Activated T-helper 17 cell treated with anti-CD3 and anti-CD28 coated beads, Interleukin-2, amount 50 U/mL, for 72 hours (primary cell): ENCODE data around the gene IGFBP7. TPM values are rescaled to one million over a fixed set of nuclear protein-coding genes. Genes with fewer than 3 reads are reported as not detected.
A peak's percentile ranks its signal among the peaks of the same experiment; 100 is the strongest.

ENCODE experiments used
- ATAC-seq: fragments of 150-1000 bp; cut with Tn5 transposase; replicated peaks from 2 replicates; pipeline ENCODE4 v1.10.0; 2021; ENCODE audit warnings: mild to moderate bottlenecking, moderate library complexity
- H3K27ac Mint-ChIP-seq: one replicate; pipeline ENCODE4 v1.8.0; 2022; ENCODE audit warnings: mixed read lengths
- H3K27me3 Mint-ChIP-seq: one replicate; pipeline ENCODE4 v1.8.0; 2022; ENCODE audit warnings: mixed read lengths
- H3K36me3 Mint-ChIP-seq: one replicate; pipeline ENCODE4 v1.8.0; 2022; ENCODE audit warnings: low read depth, mild to moderate bottlenecking, mixed read lengths
- H3K4me1 Mint-ChIP-seq: one replicate; pipeline ENCODE4 v1.8.0; 2022; ENCODE audit warnings: mixed read lengths
- H3K4me3 Mint-ChIP-seq: one replicate; pipeline ENCODE4 v1.8.0; 2022; ENCODE audit warnings: mild to moderate bottlenecking, mixed read lengths
- H3K9me3 Mint-ChIP-seq: one replicate; pipeline ENCODE4 v1.8.0; 2022; ENCODE audit warnings: mixed read lengths
- total RNA-seq, 2 donors: library from RNA; stranded (reverse); gene quantifications; one replicate each; pipeline ENCODE4 v1.2.3, GENCODE V29; 2022

IGFBP7 gene
- total RNA-seq = not detected

- H3K4me1 Mint-ChIP-seq = peaks cover 9% of the 10 kb centered on the region
- ATAC-seq = peak; percentile 21
- no peak within 1 kb of the TSS for H3K27ac Mint-ChIP-seq
- H3K36me3 Mint-ChIP-seq = peaks cover 5% of the 10 kb centered on the region
- H3K9me3 Mint-ChIP-seq = no peaks in the 10 kb centered on the region
- peak within 1 kb of the TSS; percentile 81 for H3K4me3 Mint-ChIP-seq
- peaks cover 70% of the 10 kb centered on the region for H3K27me3 Mint-ChIP-seq
Measured at GRCh38 chr4:57109847-57110639, at the start of gene IGFBP7. Gene IGFBP7, minus strand, starts transcription at chr4:57110385. Its CDS starts 34 bp downstream, at chr4:57110351.

GRCh38 chr4:57159866-57160265 lies 49.7 kb upstream of the IGFBP7 start:
- Mint-ChIP-seq H3K4me3 (no peak overlapping the region), H3K9me3 (no peaks in the 10 kb centered on the region), H3K36me3 (no peaks in the 10 kb centered on the region), H3K27ac (no peak overlapping the region), H3K27me3 (peaks cover 30% of the 10 kb centered on the region), H3K4me1 (no peaks in the 10 kb centered on the region)
- ATAC-seq = no peak

GRCh38 chr4:57158762-57159161 lies 48.6 kb upstream of the IGFBP7 start:
- no peaks in the 10 kb centered on the region for H3K36me3 Mint-ChIP-seq
- no peak for ATAC-seq
- no peak overlapping the region for H3K4me3 Mint-ChIP-seq
- no peak overlapping the region for H3K27ac Mint-ChIP-seq
- H3K27me3 Mint-ChIP-seq = peaks cover 31% of the 10 kb centered on the region
- no peaks in the 10 kb centered on the region for H3K9me3 Mint-ChIP-seq
- no peaks in the 10 kb centered on the region for H3K4me1 Mint-ChIP-seq

DNA sequence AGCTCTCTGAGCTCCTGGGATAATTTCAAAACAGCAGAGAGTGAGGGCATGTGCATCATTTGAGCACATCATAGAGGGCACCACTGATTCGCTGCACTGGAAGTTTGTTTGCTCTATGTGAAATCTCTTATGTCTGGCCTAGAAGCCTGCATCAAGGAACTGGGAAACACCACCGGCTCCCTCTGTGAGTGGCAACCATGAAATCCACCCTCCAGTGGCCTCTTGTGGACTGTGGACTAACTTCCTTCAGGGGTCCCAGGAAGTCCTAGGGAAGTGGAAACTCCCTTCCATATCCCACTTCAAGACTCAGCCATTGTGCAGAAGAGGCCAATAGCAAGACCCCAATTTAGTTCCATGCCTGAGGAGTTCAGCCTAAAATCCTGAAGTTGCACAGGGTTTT lies 48.0 kb upstream of the IGFBP7 start:
- no peaks in the 10 kb centered on the region for H3K36me3 Mint-ChIP-seq
- H3K9me3 Mint-ChIP-seq = no peaks in the 10 kb centered on the region
- no peak for ATAC-seq
- no peak overlapping the region for H3K4me3 Mint-ChIP-seq
- H3K4me1 Mint-ChIP-seq = no peaks in the 10 kb centered on the region
- H3K27me3 Mint-ChIP-seq = peaks cover 36% of the 10 kb centered on the region
- H3K27ac Mint-ChIP-seq = no peak overlapping the region

DNA sequence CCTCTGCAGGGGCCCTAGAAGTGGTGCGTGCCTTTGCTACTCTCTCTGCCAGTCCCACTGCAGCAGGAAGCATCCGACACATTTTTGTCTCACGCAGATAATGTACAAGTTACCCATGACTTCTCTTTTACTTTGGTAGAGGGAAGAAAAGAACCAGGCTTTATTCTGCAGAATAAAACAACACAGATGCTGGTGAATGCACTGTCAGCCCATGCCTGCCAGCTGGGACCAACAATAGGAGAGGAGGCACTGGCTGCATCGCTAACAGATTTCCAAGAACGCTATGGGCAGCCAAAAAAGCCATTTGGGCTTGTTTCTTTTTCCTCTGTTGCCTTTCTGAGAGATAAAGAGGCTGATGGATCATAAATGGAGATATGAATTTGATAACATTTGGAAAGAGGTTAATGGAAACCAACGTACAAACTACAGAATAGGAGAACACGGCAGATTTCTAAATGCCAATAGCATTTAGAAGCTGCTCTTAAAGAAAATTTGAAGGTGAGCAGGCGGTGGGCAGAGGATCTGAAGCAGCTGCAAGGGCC lies 47.5 kb upstream of the IGFBP7 start:
- no peak overlapping the region for H3K27ac Mint-ChIP-seq
- H3K9me3 Mint-ChIP-seq = no peaks in the 10 kb centered on the region
- peaks cover 38% of the 10 kb centered on the region for H3K27me3 Mint-ChIP-seq
- ATAC-seq = no peak
- H3K36me3 Mint-ChIP-seq = no peaks in the 10 kb centered on the region
- no peak overlapping the region for H3K4me3 Mint-ChIP-seq
- H3K4me1 Mint-ChIP-seq = no peaks in the 10 kb centered on the region

DNA sequence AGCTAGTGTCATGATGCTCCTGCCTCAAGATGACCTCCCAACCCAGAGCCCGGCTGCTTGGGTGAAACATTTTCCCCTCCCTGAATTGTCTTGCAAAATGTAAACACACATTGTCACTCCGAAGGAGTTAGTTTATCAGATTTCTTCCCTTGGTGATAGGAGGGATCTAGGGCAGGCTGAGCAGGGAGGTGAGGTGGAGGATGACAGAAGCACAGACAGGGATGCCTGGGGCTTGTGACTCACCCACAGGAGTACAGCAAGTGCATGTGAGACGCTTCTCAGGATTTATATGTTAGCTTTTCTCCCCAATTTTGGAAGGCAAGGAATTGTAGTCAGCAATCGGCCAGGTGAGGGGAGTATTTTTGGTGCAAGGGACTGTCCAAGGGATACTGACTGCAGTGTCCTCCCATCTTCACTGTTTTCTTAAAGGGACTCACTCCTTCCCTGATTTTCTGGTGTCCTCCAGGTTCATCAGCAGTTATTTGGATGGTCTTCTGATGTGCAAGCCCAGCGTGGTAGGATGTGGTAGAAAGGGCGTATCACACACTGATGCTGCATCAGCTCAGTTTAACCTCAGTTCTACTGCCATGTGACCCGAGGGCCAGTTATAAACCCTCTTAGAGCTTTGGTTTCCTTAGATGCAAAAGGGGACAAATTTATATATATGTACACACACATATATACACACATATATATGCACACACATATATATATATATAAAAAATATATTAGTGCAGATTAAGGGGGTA lies 46.2 kb upstream of the IGFBP7 start:
- Mint-ChIP-seq H3K9me3 (no peaks in the 10 kb centered on the region), H3K27ac (no peak overlapping the region)

GRCh38 chr4:57154926-57155325 lies 44.7 kb upstream of the IGFBP7 start:
- no peaks in the 10 kb centered on the region for H3K36me3 Mint-ChIP-seq
- H3K9me3 Mint-ChIP-seq = no peaks in the 10 kb centered on the region
- no peaks in the 10 kb centered on the region for H3K4me1 Mint-ChIP-seq
- peaks cover 34% of the 10 kb centered on the region for H3K27me3 Mint-ChIP-seq
- H3K4me3 Mint-ChIP-seq = no peak overlapping the region
- no peak overlapping the region for H3K27ac Mint-ChIP-seq
- no peak for ATAC-seq

More for the DNA sequence above, 46.2 kb upstream of the IGFBP7 start:
- H3K36me3 Mint-ChIP-seq = no peaks in the 10 kb centered on the region
- H3K4me1 Mint-ChIP-seq = no peaks in the 10 kb centered on the region
- H3K27me3 Mint-ChIP-seq = peaks cover 38% of the 10 kb centered on the region
- H3K4me3 Mint-ChIP-seq = no peak overlapping the region
- no peak for ATAC-seq

- ATAC-seq = no peak
- no peaks in the 10 kb centered on the region for H3K36me3 Mint-ChIP-seq
- no peaks in the 10 kb centered on the region for H3K4me1 Mint-ChIP-seq
- H3K27ac Mint-ChIP-seq = no peak overlapping the region
- H3K27me3 Mint-ChIP-seq = peaks cover 34% of the 10 kb centered on the region
- H3K9me3 Mint-ChIP-seq = no peaks in the 10 kb centered on the region
- H3K4me3 Mint-ChIP-seq = no peak overlapping the region
Measured at GRCh38 chr4:57154191-57154590, 44.0 kb upstream of the IGFBP7 start.

- Mint-ChIP-seq H3K36me3 (no peaks in the 10 kb centered on the region), H3K27ac (no peak overlapping the region), H3K4me3 (no peak overlapping the region), H3K9me3 (no peaks in the 10 kb centered on the region), H3K27me3 (peaks cover 34% of the 10 kb centered on the region), H3K4me1 (no peaks in the 10 kb centered on the region)
- no peak for ATAC-seq
Measured at GRCh38 chr4:57153207-57153606, 43.0 kb upstream of the IGFBP7 start.

- Mint-ChIP-seq H3K36me3 (no peaks in the 10 kb centered on the region), H3K27me3 (peaks cover 32% of the 10 kb centered on the region), H3K9me3 (no peaks in the 10 kb centered on the region), H3K4me3 (no peak overlapping the region), H3K27ac (no peak overlapping the region), H3K4me1 (no peaks in the 10 kb centered on the region)
- ATAC-seq = no peak
Measured at GRCh38 chr4:57151481-57151880, 41.3 kb upstream of the IGFBP7 start.

GRCh38 chr4:57149833-57150232 lies 39.6 kb upstream of the IGFBP7 start:
- ATAC-seq = no peak
- Mint-ChIP-seq H3K9me3 (no peaks in the 10 kb centered on the region), H3K27ac (no peak overlapping the region), H3K4me3 (no peak overlapping the region), H3K4me1 (no peaks in the 10 kb centered on the region), H3K36me3 (no peaks in the 10 kb centered on the region), H3K27me3 (peaks cover 25% of the 10 kb centered on the region)

DNA sequence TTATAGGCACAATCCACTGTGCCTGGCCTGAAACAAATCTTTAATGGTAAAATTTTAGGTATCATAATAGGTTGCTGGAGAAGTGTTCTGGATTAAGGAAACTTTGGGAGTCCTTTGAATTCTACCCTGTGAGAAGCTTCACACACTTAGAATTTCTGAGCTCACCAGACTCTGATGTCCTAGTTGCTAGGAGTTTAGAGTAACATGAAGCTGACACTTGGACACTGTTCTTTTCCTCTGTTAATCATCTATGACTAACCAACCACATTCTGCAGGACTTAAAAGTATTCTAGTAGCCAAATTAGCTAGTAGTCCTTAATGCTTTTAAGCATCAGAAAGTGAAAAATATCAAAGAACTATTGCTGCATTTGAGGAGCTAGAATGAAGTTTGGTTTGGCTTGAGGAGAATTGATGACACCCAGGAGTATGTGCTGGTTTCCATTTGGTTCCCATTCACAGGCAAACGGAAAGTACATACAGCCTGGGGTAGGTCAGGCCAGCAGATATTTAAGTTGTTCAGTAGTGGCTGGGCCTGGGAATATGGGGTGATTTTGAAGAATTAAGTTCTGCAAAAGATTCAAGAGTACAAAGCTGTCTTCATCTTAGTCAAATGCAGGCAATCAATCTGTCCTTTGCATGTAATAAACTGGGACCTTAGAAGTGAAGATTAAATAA lies 38.8 kb upstream of the IGFBP7 start:
- Mint-ChIP-seq H3K36me3 (no peaks in the 10 kb centered on the region), H3K9me3 (no peaks in the 10 kb centered on the region), H3K4me1 (no peaks in the 10 kb centered on the region), H3K4me3 (no peak overlapping the region), H3K27me3 (peaks cover 22% of the 10 kb centered on the region), H3K27ac (no peak overlapping the region)
- ATAC-seq = no peak

DNA sequence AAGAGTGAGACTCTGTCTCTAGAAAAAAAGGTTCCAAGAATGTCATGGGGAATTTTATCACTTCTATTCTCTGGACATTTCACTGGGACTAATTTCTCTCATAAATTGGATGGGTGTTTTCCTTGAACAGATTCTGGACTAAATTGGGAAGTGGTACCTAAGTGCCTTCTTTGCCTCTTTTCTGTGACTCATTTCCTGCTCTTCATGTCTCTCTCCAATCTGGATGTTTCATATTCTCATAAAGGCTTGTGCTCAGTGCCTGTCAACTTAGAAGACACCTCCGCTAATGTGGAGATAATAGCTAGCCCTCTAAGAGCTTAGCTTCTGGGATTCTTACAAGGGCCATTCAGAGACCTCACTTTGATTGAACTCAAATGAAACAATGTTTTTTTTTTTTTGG lies 38.0 kb upstream of the IGFBP7 start:
- Mint-ChIP-seq H3K36me3 (no peaks in the 10 kb centered on the region), H3K9me3 (no peaks in the 10 kb centered on the region), H3K4me3 (no peak overlapping the region), H3K27me3 (peaks cover 20% of the 10 kb centered on the region), H3K4me1 (no peaks in the 10 kb centered on the region), H3K27ac (no peak overlapping the region)
- no peak for ATAC-seq

DNA sequence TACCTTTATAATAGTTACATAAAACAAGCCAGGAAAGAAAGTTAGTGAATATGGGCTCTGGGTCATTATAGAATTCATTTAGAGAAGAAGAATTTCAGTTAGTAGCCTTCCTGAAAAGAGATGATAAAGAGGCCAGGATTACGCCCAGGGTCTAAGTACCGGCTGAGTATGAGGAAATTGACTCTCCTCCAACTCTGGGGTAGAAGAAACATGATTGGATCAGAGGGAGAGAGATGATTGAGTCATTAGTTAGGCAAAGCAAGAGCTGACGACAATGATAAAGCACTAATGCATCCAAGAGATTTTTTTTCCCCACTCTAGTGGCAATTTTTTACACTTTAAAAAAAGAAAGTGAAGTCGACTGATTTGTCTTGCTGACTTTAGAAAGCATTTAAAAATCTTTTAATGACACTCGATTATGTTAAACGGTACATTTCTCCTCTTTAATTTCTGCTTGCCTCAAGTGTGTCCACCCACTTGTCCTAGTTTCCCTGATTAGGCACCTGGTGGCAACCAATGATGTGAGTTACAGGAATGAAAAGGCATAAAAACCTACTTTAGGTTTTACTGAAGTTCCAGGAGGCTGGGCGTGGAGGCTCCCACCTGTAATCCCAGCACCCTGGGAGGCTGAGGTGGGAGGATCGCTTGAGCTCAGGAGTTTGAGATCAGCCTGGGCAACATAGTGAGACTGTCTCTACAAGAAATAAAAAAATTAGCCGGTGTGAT lies 37.3 kb upstream of the IGFBP7 start:
- no peaks in the 10 kb centered on the region for H3K36me3 Mint-ChIP-seq
- ATAC-seq = no peak
- no peak overlapping the region for H3K27ac Mint-ChIP-seq
- H3K27me3 Mint-ChIP-seq = peaks cover 18% of the 10 kb centered on the region
- no peaks in the 10 kb centered on the region for H3K4me1 Mint-ChIP-seq
- no peaks in the 10 kb centered on the region for H3K9me3 Mint-ChIP-seq
- no peak overlapping the region for H3K4me3 Mint-ChIP-seq
